GM10847 (cell line): ENCODE measurements around the gene ARHGAP26.

Experiments used
- POLR2A ChIP-seq: IDR thresholded peaks from 2 replicates; pipeline ENCODE4 v1.6.1; 2011; ENCODE audit not compliant: insufficient read length; ENCODE audit errors: extremely low read depth

The ARHGAP26 gene

GRCh38 chr5:143251946-143252345 is 481.8 kb downstream of the ARHGAP26 start:
- TF ChIP-seq POLR2A = no peak

DNA sequence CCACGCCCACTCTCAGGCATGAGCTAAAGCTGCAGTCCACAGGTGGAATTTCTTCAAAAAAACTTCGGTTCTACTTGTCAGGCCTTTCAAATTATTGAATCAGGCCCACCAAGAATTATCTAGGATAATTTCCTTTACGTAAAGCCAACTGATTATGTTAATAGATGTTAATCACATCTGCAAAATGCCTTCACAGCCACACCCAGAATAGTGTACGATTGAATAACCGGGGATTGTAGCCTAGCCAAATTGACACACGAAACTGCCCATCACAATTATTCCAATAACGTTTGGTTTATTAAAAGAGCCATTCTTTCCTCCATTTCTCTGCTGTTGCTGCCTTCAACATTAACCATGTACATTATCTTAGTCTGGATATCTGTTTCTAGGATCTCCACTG is 484.6 kb downstream of the ARHGAP26 start:
- no peak for TF ChIP-seq POLR2A

GRCh38 chr5:143258559-143259253 is 488.5 kb downstream of the ARHGAP26 start:
- TF ChIP-seq POLR2A = no peak

- no peak for TF ChIP-seq POLR2A
Observed at GRCh38 chr5:143259254-143259605, 489.1 kb downstream of the ARHGAP26 start.

- no peak for TF ChIP-seq POLR2A
Observed at GRCh38 chr5:143261748-143262392, 491.7 kb downstream of the ARHGAP26 start.

DNA sequence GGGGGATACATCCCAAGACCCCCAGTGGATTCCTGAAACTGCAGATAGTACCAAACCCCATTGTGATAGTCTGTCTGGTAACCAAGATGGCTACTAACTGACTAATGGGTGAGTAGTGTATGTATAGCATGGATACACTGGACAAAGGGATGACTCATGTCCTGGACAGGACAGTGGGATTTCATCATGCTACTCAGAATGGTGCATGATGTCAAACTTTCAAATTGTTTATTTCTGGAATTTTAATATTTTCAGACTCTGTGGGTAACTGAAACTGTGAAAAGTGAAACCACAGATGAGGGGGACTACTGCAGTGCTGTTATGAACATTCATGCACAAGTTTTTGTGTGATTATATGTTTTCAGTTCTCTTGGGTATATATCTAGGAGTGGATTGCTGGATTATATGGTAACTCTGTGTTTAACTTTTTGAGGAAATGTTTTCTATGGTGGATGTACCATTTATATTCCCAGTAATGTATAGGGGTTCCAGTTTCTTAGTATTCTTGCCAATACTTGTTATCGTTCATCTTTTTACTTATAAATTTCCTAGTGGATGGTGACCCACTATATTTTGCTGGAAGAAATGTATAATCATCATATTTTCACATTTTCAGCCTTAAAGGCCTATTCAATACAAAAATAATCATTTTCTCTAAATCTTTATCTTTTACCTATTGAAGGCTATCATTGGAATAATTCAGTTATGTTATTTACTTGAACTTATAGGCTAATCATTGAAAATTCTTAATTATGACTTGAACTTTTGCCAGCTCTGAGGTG is 492.4 kb downstream of the ARHGAP26 start:
- TF ChIP-seq POLR2A = no peak

DNA sequence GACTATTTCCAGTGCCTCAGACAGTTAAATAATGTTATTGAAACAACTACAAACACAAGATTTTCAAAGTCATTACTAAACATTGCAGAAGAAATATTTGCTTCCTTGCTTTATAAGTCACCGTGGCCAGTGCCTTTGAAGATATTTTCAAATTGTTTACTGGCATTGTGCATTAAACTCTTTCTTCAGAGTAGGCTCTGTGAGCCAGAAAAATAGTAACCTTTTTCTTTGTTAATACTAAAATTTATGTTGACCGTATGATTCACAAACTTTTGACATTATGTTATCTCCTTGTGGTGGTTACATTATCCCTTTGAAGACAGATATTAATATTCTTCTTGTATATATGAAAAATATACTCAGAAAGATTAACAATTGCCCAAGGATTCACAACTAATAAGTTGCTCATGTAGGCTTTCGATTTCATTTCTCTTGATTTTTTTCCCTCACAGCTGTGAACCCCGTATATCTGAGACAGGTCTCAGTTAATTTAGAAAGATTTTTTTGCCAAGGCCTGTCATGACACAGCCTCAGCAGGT is 493.2 kb downstream of the ARHGAP26 start:
- no peak for TF ChIP-seq POLR2A

DNA sequence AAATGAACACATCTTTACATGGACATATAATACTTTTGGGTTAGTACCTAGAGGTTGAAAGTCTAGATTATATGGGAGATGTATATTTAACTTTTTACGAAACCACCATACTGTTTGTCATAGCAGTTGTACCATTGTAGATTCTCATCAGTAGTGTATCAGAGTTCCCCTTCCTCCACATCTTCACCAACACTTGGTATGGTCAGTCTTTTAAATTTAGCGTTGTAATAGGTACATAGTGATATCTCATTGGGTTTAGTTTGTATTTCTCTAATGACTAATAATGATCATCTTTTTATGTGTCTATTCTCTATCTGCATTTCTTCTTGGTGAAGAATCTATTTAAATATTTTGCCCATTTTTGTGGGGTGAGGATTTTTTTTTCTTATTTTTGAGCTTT is 495.8 kb downstream of the ARHGAP26 start:
- TF ChIP-seq POLR2A = no peak

GRCh38 chr5:143267186-143267585 is 497.0 kb downstream of the ARHGAP26 start:
- TF ChIP-seq POLR2A = no peak

- no peak for TF ChIP-seq POLR2A
Observed at GRCh38 chr5:143268388-143268787, 498.2 kb downstream of the ARHGAP26 start.

DNA sequence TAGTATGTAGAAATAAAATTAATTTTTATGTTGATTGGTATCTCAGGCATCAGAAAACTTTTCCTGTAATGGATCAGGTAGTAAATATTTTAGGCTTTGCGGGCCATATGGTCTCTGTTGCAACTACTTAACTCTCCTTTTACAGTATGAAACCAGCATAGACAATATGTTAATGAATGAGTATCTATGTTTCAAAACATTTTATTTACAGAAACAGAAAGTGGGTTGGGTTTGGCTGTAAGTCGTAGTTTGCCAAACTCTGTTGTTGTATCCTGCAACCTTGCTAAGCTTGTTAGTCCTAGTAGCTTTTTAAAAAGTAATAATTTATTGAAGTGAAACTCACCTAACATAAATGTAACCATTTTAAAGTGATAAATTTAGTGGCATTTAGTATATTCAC is 501.3 kb downstream of the ARHGAP26 start:
- no peak for TF ChIP-seq POLR2A

DNA sequence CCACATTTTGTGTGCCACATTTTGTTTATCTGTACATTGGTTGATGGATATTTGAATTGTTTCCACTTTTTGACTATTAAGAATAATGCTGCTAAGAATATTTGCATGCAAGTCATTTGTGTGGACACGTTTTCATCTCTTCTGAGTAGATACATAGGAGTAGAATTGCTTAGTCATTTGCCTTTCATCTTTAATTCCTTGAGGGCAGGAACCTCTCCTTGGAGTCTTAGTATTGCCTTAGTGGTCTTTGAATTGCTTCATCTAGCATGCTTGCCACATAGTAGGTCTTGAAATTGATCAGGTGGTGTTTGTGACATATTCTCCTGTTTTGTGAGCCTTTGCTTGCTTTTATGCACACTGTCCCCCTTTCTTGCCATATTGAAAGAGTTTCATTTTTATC is 504.8 kb downstream of the ARHGAP26 start:
- no peak for TF ChIP-seq POLR2A

DNA sequence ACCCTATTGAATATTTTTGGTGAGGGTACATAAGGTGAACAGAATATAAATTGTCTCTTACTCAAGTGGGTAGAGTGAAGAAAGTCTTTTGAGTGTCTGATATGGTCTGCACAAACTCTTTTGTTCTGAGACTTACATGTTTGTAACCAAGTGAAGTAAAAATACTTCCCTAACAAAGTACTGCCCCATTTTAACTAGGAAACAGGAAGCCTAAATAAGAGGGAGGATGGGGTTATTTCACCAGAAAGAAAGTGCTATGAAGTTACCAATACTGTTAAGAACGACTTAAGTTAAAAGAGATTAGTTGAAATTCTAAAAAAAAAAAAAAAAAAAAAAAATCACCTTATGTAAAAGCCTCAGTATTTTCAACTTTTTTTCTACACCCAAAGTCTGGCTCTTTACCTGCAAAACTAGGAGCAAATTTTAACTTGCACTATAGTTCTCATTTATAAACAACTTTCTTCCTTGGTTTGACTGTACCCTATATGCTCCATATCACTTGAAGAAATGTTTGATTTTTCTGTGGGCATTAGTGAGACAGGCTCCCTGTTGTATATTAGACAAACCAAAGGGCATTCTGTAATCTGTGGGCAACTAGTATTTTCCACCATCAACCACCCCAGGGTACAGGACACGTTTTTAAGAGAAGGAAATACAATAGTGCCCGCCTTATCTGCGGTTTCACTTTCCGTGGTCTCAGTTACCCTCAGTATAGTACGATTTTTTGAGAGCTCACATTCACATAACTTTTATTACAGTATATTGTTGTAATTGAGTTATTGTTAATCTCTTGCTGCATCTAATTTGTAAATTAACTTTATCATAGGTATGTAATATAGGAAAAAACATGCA is 505.6 kb downstream of the ARHGAP26 start:
- TF ChIP-seq POLR2A = no peak

DNA sequence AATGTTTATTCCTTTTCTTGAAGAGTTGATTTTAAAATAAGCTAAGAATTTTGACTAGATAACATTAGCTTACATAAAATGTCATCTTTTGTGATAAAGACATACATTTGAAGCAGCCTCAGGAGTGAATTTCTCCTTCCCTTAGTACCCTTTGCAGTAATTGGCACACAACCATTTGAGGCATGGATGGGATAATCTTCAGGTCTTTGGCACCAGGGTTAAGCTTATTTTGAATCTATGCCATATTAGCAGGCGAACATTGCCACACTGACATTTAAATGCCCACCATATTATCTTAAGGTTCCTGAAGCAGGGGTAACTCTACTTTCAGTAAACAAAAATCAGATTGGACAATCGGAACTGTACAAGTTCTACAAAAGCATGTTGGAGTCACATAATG is 507.4 kb downstream of the ARHGAP26 start:
- TF ChIP-seq POLR2A = no peak
